Measurements from ENCODE around the gene COL4A6.

Gene COL4A6

GRCh38 chrX:108157628-108158027, 280.6 kb downstream of the COL4A6 start:
- Histone ChIP-seq H3K27ac (no peak overlapping the region), H3K9ac (no peak overlapping the region), H3K36me3 (peaks cover 0 to 11% (median 0%) of the 10 kb centered on the region in 11 experiments; a peak in 5 of 22 replicates), H3K27me3 (peaks cover 85 to 100% (median 98%) of the 10 kb centered on the region in 11 experiments), H3K4me3 (no peak overlapping the region), H4K20me1 (peaks cover 0 to 15% (median 0%) of the 10 kb centered on the region in 11 experiments; a peak in 6 of 22 replicates), H3K9me3 (replicated peaks in 1 of 11) (no peaks in the 10 kb centered on the region), H3K4me2 (no peak overlapping the region), H3K4me1 (no peaks in the 10 kb centered on the region)
- no peak for TF ChIP-seq Cebpa-rat (IDR thresholded peaks at IDR 0.05)

- H3K4me3 ChIP-seq, result no peak overlapping the region
- H3K9me3 ChIP-seq (replicated peaks in 1 of 11), result no peaks in the 10 kb centered on the region
- no peak for TF ChIP-seq Cebpa-rat (IDR thresholded peaks at IDR 0.05)
- peaks cover 0 to 11% (median 0%) of the 10 kb centered on the region in 11 experiments; a peak in 5 of 22 replicates for H3K36me3 ChIP-seq
- H3K4me2 ChIP-seq, result no peak overlapping the region
- peaks cover 0 to 15% (median 0%) of the 10 kb centered on the region in 11 experiments; a peak in 6 of 22 replicates for H4K20me1 ChIP-seq
- H3K27me3 ChIP-seq, result peaks cover 86 to 100% (median 100%) of the 10 kb centered on the region in 11 experiments
- no peak overlapping the region for H3K27ac ChIP-seq
- H3K9ac ChIP-seq, result no peak overlapping the region
- no peaks in the 10 kb centered on the region for H3K4me1 ChIP-seq
These were observed 281.2 kb downstream of the COL4A6 start for GRCh38 chrX:108156934-108157466.

GRCh38 chrX:108156082-108156481, 282.1 kb downstream of the COL4A6 start:
- H4K20me1 ChIP-seq, result peaks cover 0 to 15% (median 0%) of the 10 kb centered on the region in 11 experiments; a peak in 6 of 22 replicates
- no peaks in the 10 kb centered on the region for H3K4me1 ChIP-seq
- no peak overlapping the region for H3K27ac ChIP-seq
- H3K4me3 ChIP-seq, result no peak overlapping the region
- no peak overlapping the region for H3K9ac ChIP-seq
- H3K27me3 ChIP-seq, result peaks cover 86 to 100% (median 100%) of the 10 kb centered on the region in 11 experiments
- no peak for TF ChIP-seq Cebpa-rat (IDR thresholded peaks at IDR 0.05)
- peaks cover 0 to 13% (median 0%) of the 10 kb centered on the region in 11 experiments; a peak in 5 of 22 replicates for H3K36me3 ChIP-seq
- no peak overlapping the region for H3K4me2 ChIP-seq
- H3K9me3 ChIP-seq (replicated peaks in 1 of 11), result no peaks in the 10 kb centered on the region

- TF ChIP-seq Cebpa-rat (IDR thresholded peaks at IDR 0.05), result no peak
- peaks cover 46 to 86% (median 70%) of the 10 kb centered on the region in 11 experiments for H3K27me3 ChIP-seq
- no peak overlapping the region for H3K4me2 ChIP-seq
- H3K36me3 ChIP-seq, result peaks cover 0 to 41% (median 0%) of the 10 kb centered on the region in 11 experiments; a peak in 6 of 22 replicates
- 0 out of 22 replicates have a peak, but pooled peaks cover 0 to 3% (median 0%) of the 10 kb centered on the region in 11 experiments for H3K9me3 ChIP-seq (replicated peaks in 1 of 11)
- no peaks in the 10 kb centered on the region for H4K20me1 ChIP-seq
- no peak overlapping the region for H3K4me3 ChIP-seq
- no peak overlapping the region for H3K27ac ChIP-seq
- H3K4me1 ChIP-seq, result no peaks in the 10 kb centered on the region
- H3K9ac ChIP-seq, result no peak overlapping the region
These were observed 289.7 kb downstream of the COL4A6 start for GRCh38 chrX:108148524-108148923.

- peaks cover 0 to 72% (median 16%) of the 10 kb centered on the region in 11 experiments; a peak in 11 of 22 replicates for H3K36me3 ChIP-seq
- no peak for TF ChIP-seq Cebpa-rat (IDR thresholded peaks at IDR 0.05)
- H3K9ac ChIP-seq, result no peak overlapping the region
- H4K20me1 ChIP-seq, result peaks cover 0 to 7% (median 0%) of the 10 kb centered on the region in 11 experiments; a peak in 1 of 22 replicates
- no peaks in the 10 kb centered on the region for H3K4me1 ChIP-seq
- H3K9me3 ChIP-seq (replicated peaks in 1 of 11), result no peaks in the 10 kb centered on the region
- no peak overlapping the region for H3K4me2 ChIP-seq
- H3K27ac ChIP-seq, result no peak overlapping the region
- H3K27me3 ChIP-seq, result peaks cover 24 to 88% (median 65%) of the 10 kb centered on the region in 11 experiments; a peak in 21 of 22 replicates
- H3K4me3 ChIP-seq, result no peak overlapping the region
These were observed 299.2 kb downstream of the COL4A6 start for GRCh38 chrX:108138814-108139702.

GRCh38 chrX:108134724-108135123, 303.5 kb downstream of the COL4A6 start:
- H3K4me1 ChIP-seq, result no peaks in the 10 kb centered on the region
- H3K9me3 ChIP-seq (replicated peaks in 1 of 11), result 0 out of 22 replicates have a peak, but pooled peaks cover 0 to 13% (median 0%) of the 10 kb centered on the region in 11 experiments
- H4K20me1 ChIP-seq, result peaks cover 0 to 7% (median 0%) of the 10 kb centered on the region in 11 experiments; a peak in 2 of 22 replicates
- H3K27ac ChIP-seq, result no peak overlapping the region
- H3K9ac ChIP-seq, result no peak overlapping the region
- no peak for TF ChIP-seq Cebpa-rat (IDR thresholded peaks at IDR 0.05)
- H3K4me3 ChIP-seq, result no peak overlapping the region
- H3K4me2 ChIP-seq, result no peak overlapping the region
- H3K36me3 ChIP-seq, result peaks cover 0 to 72% (median 27%) of the 10 kb centered on the region in 11 experiments; a peak in 11 of 22 replicates
- H3K27me3 ChIP-seq, result peaks cover 66 to 100% (median 99%) of the 10 kb centered on the region in 11 experiments

- H4K20me1 ChIP-seq, result no peaks in the 10 kb centered on the region; a peak in 2 of 22 replicates
- no peak overlapping the region for H3K4me2 ChIP-seq
- no peaks in the 10 kb centered on the region for H3K4me1 ChIP-seq
- no peak overlapping the region for H3K4me3 ChIP-seq
- no peak overlapping the region for H3K9ac ChIP-seq
- H3K27ac ChIP-seq, result no peak overlapping the region
- H3K9me3 ChIP-seq (replicated peaks in 1 of 11), result 0 out of 22 replicates have a peak, but pooled peaks cover 0 to 13% (median 0%) of the 10 kb centered on the region in 11 experiments
- TF ChIP-seq Cebpa-rat (IDR thresholded peaks at IDR 0.05), result no peak
- peaks cover 75 to 100% (median 96%) of the 10 kb centered on the region in 11 experiments for H3K27me3 ChIP-seq
- peaks cover 0 to 59% (median 17%) of the 10 kb centered on the region in 11 experiments; a peak in 11 of 22 replicates for H3K36me3 ChIP-seq
These were observed 305.3 kb downstream of the COL4A6 start for GRCh38 chrX:108132876-108133275.

- Histone ChIP-seq H3K9ac (no peak overlapping the region), H3K4me2 (no peak overlapping the region), H4K20me1 (peaks cover 0 to 1% (median 0%) of the 10 kb centered on the region in 11 experiments; a peak in 3 of 22 replicates), H3K27me3 (peaks cover 74 to 100% (median 96%) of the 10 kb centered on the region in 11 experiments), H3K36me3 (peaks cover 0 to 51% (median 14%) of the 10 kb centered on the region in 11 experiments; a peak in 10 of 22 replicates), H3K9me3 (replicated peaks in 1 of 11) (0 out of 22 replicates have a peak, but pooled peaks cover 0 to 13% (median 0%) of the 10 kb centered on the region in 11 experiments), H3K4me1 (no peaks in the 10 kb centered on the region), H3K4me3 (no peak overlapping the region), H3K27ac (no peak overlapping the region)
- no peak for TF ChIP-seq Cebpa-rat (IDR thresholded peaks at IDR 0.05)
These were observed 306.2 kb downstream of the COL4A6 start for GRCh38 chrX:108132034-108132433.

All from BLaER1 treated with 17β-estradiol and CSF1 and Interleukin-3, amounts not matched to agents 10 nM and 100 nM (cell line).